ENCODE measurements around the gene ITGAV.
"Not testable (repeated sequence)": the region's sequence is repeated elsewhere in the genome, so short reads cannot be mapped to it uniquely, and the experiment has no call there.

The ITGAV gene

GRCh38 chr2:186589612-186590349 lies at the start of gene ITGAV:
Gene ITGAV, plus strand, starts transcription at chr2:186590056. Its CDS starts 283 bp downstream, at chr2:186590339.
- DNase-seq, result peak; percentile 95

GRCh38 chr2:186540941-186541340 lies 48.9 kb upstream of the ITGAV start:
- DNase-seq, result no peak

GRCh38 chr2:186542002-186542401 lies 47.9 kb upstream of the ITGAV start:
- no peak for DNase-seq

DNA sequence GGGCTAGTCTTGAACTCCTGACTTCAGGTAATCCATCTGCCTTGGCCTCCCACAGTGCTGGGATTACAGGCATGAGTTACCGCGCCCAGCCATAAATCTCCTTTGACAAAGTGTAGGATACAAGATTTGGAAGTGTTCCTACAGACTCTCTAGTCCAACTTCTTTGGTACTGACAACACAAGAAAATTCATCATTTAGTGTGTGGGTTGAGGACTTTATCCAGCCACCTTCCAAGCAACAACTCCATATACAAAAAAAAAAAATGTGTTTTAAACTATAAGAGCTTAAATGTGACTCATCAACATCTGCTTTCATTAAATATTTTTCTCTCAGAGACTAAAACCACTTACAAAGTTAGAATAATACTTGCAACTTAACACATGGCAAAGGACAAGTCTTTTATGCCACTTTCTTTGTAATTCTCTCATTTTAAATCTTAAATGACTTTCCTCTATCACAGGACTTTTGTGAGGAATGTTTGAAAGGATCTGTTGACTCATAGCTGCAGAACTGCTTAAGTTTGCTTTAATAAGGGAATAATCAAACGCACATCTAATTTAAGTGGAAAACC lies 46.2 kb upstream of the ITGAV start:
- DNase-seq, result no peak

- DNase-seq, result no peak
Measured at GRCh38 chr2:186544255-186544675, 45.6 kb upstream of the ITGAV start.

DNA sequence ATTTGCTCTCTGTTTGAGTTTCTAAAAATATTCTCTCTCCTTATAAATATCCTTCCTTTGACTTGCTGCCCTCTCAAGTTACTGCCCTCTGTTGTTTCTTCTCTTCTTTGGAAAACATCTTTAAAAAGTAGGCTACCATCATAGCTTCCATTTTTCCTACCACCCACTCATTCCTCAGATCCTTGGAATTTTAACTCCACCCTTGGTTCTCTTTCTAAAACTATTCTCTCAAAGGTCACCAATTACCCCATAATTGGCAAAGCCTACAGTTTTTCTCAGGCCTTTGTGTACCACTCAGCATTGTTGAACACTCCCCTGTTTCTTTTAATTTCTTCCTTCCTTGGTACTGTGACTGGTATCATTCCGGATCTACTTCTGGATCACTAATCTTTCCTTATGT lies 43.0 kb upstream of the ITGAV start:
- no peak for DNase-seq

- DNase-seq, result no peak
Measured at GRCh38 chr2:186551323-186552050, 38.4 kb upstream of the ITGAV start.

DNA sequence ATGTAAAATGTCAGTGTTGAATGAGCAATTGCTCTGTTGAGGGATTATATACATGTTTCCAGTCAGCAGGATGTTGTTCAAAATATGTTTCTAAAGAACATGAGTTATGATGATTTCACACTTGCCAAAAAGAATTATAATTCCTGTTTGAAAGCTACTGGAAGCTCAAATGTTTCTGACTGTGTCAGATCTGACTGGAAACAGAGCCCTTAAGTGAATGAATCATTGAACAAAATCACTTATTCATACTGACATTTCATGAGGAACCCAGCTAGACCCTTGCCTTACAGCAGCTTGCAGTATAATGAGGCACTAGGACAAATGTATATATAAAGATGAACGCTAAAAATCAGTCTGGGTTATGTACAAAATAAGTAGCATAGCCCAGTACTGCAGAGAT lies 35.4 kb upstream of the ITGAV start:
- DNase-seq, result no peak

DNA sequence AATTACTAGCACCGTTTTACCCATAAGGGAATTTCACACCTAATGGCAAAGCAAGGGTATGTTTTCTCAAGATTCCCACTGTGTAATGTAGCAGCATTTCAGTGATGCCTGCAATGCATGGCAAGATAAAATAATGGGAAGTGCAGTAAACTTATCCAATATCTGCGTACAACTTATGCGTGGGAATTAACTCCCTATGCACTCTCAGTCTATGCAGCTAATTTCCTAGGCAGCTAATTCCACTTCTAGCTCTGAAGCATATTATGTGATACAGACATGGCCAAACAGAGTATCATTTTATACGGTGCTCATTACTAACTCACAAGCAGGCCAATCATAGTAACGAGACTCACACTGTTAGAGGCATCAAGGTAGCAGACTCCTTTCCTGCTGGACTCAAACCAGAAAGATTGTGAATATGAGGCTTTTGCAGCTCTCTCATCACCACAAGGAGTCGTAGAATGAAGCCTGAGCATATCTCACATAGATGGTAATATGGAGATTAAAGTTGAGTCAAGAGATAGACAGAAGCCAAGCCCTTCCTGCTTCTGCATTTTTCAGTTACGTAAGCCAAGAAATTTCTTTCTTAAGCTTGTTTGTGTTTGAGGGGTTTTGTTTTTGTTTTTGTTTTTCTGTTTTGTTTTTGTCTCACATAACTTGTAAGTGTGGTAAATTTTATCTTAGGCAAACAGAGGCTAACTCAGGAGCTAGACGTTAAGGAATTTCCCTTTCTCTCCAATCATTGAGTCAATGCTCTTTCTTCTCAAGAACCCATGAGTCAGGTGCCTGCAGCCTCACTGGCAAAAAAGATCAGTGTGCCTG lies 34.8 kb upstream of the ITGAV start:
- DNase-seq, result no peak

- no peak for DNase-seq
Measured at GRCh38 chr2:186558512-186559276, 31.2 kb upstream of the ITGAV start.

DNA sequence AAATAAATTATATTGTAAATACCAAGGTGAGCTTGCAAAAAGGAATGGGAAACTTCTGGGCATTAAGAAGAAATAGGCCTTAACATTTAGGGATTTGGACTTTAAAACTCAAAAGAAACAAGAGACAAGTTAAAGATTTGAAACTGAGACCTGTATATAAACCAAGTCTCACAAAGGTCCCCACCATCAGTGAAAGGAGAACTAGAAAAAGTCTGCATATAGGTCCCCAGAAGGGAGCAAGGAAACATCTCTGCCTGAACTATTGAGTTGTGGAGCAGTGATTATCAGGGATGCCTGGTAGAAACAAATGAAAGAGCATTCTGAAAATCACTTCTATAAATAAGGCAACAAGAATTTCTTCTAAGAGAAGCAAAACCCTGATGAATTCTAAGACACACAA lies 30.5 kb upstream of the ITGAV start:
- no peak for DNase-seq

DNA sequence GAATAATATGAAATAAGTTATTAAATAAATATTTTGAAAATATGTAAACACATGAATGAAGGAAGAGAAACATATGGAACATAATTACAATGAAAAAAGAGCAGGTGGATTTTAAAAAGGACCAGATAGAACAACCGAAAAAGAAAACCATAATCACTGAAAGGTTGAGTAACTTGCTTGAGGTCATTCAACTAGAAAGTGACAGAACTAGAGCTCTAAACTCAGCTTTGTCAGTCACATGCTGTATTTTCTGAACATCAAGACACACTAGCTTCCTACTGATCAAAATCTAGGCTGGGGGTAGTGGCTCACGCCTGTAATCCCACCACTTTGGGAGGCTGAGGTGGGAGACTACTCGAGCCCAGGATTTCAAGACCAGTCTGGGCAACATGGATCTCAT lies 30.0 kb upstream of the ITGAV start:
- DNase-seq, result no peak

DNA sequence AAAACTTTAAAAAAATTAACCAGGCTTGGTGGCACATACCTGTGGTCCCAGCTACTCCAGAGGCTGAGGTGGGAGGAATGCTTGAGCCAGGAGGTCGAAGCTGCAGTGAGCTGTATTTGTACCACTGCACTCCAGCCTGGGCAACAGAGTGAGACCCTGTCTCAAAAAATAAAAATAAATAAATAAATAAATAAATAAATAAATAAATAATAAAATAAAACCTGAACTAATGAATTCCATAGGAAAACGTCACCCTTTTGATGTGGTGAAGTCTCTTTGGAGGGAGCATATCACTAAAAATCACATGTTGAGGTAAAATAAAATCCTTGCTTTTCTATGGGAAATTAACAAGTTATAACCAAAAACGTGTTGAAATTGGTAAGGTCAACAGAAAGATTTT lies 29.6 kb upstream of the ITGAV start:
- DNase-seq, result no peak

DNA sequence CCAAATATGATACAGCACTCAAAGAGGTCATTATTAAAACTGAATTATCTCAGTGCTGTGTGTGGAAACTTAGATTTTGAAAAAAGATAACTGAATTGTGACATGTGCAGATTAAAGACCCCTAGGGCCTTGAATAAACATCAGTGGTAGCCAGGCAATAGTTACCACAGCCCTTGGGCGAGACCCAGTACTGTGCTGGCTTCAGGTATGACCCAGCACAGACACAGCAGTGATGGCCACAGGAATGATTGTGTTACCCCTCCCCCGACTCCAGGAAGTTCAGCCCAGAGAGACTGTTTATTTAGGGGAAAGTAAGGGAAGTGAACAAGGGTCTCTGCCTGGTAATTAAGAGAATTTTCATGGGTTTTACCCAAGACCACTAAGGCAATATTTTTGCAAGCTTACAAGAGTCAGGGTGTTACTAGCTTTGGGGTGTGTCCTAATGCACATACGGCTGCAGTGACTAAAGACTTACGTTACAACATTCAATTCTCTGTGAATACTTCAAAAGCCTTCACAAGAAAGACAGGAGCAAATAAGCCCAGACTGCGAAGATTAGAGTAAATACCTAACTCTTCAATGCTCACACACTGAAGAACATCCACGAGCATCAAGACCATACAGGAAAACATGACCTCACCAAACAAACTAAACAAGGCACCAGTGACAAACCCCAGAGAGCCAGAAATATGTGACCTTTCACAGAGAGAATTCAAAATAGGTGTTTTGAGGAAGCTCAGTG lies 28.2 kb upstream of the ITGAV start:
- no peak for DNase-seq

DNA sequence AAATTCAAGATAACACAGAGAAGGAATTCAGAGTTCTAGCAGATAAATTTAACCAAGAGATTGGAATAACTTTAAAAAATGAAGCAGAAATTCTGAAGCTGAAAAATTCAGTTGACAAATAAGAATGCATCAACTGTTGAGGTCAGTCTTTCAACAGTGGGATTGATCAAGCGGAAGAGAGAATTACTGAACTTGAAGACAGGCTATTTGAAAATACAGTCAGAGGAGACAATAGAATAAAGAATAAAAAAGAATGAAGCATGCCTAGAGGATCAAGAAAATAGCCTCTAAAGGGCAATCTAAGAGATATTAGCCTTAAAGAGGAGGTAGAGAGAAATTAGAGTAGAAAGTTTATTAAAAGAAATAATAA lies 27.7 kb upstream of the ITGAV start:
- no peak for DNase-seq

DNA sequence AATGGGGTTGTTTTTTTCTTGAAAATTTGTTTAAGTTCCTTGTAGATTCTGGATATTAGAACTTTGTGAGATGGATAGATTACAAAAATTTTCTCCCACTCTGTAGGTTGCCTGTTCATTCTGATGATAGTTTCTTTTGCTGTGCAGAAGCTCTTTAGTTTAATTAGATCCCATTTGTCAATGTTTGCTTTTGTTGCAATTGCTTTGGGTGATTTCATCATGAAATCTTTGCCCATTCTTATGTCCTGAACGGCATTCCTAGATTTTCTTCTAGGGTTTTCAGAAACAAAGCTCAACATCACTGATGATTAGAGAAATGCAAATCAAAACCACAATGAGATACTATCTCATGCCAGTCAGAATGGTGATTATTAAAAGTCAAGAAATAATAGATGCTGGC lies 21.3 kb upstream of the ITGAV start:
- DNase-seq, result not testable (repeated sequence)

DNA sequence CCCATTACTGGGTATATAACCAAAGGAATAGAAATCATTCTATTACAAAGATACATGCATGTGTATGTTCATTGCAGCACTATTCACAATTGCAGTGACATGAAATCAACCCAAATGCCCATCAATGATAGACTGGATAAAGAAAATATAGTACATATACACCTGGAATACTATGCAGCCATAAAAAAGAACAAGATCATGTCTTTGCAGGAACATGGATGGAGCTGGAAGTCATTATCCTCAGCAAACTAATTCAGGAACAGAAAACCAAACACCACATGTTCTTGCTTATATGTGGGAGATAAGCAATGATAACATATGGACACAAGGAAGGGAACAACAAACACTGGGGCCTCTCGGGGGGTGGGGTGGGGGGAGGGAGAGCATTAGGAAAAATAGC lies 20.7 kb upstream of the ITGAV start:
- not testable (repeated sequence) for DNase-seq

- no peak for DNase-seq
Measured at GRCh38 chr2:186569897-186570296, 20.0 kb upstream of the ITGAV start.

DNA sequence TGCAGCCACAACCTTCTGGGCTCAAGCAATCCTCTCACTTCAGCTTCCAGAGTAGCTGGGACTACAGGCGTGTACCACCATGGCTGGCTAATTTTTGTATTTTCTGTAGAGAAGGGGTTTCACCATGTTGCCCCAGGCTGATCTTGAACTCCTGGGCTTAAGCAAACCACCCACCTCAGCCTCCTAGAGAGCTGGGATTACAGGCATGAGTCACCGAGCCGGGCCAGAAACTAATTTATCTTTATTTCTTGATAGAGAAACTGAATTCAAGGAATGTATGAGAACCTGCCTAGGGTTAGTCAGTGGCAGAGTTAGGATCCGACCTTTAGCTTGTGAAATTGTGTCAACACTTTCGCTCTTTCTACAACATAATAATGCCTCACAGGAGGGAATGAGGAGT lies 19.3 kb upstream of the ITGAV start:
- no peak for DNase-seq

DNA sequence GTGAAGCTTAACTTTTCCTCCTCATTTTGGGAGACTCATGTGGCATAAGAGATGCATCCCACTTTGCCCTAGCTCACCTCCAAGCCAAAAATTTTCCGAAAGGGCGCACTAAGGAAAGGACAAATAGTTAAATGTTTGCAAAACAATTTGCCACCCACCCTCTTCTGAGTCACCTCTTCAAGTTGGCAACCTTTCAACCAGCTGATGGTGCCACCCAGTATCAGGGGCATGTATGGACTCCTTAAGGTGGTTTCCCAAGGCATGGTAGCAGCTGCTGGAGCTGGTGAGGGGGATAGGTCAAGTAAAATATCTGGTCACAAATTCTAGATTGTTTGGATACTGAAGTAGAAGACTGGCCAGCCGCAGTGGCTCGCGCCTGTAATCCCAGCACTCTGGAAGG lies 17.2 kb upstream of the ITGAV start:
- no peak for DNase-seq

DNA sequence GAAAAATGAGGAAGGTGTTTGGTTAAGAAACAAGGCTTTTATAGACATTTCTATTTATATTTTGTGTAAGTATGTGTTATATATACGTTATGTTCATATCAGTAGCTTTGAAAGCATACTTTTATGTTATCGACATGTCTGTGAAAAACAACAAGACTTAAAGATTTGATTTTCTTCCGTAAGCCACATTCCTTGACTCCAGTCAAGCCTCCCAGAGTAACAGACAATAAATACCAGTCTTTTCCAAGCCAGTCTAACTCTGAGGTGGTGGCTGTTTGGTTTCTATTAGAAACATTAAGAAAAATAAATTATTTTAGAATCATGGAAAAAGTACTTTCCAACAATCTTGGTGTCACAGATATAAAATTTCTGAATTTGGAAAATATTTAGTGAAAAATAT lies 16.3 kb upstream of the ITGAV start:
- DNase-seq, result no peak

DNA sequence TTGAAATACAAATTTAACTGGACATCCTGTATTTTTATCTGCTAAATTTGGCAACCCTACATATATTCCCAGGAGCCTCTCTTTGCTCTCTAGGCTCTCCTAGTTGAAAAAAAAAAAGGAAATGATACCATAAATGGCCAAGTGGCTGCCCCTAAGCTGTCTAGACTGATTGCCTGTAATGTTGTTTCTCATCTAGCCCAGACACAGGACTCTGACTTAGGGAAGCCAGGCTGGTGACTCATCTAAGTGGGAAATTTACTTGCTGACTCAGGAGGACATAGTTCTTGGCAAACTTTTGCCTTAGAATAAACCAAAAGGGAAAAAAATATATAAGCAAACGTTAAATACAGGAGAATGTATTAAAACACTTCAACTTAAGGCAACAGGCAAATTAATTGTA lies 14.6 kb upstream of the ITGAV start:
- peak; percentile 44 for DNase-seq
